Measurements from ENCODE around the gene PHOX2B.

PHOX2B gene

GRCh38 chr4:41748571-41749475 lies at the start of gene PHOX2B:
PHOX2B (minus strand) TSS chr4:41748725; CDS start chr4:41748610, 115 bp downstream.
- no peak for DNase-seq (ENCODE audit: low read depth in 1 of 2, low spot score in 1 of 2)

- no peak for DNase-seq (ENCODE audit: low read depth in 1 of 2, low spot score in 1 of 2)
Observed at GRCh38 chr4:41797260-41797659, 48.7 kb upstream of the PHOX2B start.

GRCh38 chr4:41796545-41797210 lies 48.2 kb upstream of the PHOX2B start:
- no peak for DNase-seq (ENCODE audit: low read depth in 1 of 2, low spot score in 1 of 2)

GRCh38 chr4:41795796-41796385 lies 47.4 kb upstream of the PHOX2B start:
- no peak for DNase-seq (ENCODE audit: low read depth in 1 of 2, low spot score in 1 of 2)

GRCh38 chr4:41792166-41792565 lies 43.6 kb upstream of the PHOX2B start:
- no peak for DNase-seq (ENCODE audit: low read depth in 1 of 2, low spot score in 1 of 2)

GRCh38 chr4:41791557-41791956 lies 43.0 kb upstream of the PHOX2B start:
- DNase-seq (ENCODE audit: low read depth in 1 of 2, low spot score in 1 of 2): no peak

- no peak for DNase-seq (ENCODE audit: low read depth in 1 of 2, low spot score in 1 of 2)
Observed at GRCh38 chr4:41787931-41788330, 39.4 kb upstream of the PHOX2B start.

GRCh38 chr4:41785665-41786064 lies 37.1 kb upstream of the PHOX2B start:
- DNase-seq (ENCODE audit: low read depth in 1 of 2, low spot score in 1 of 2): no peak

- DNase-seq (ENCODE audit: low read depth in 1 of 2, low spot score in 1 of 2): no peak
Observed at GRCh38 chr4:41784191-41784979, 35.9 kb upstream of the PHOX2B start.

- no peak for DNase-seq (ENCODE audit: low read depth in 1 of 2, low spot score in 1 of 2)
Observed at GRCh38 chr4:41776466-41776865, 27.9 kb upstream of the PHOX2B start.

- no peak for DNase-seq (ENCODE audit: low read depth in 1 of 2, low spot score in 1 of 2)
Observed at GRCh38 chr4:41763729-41764128, 15.2 kb upstream of the PHOX2B start.

GRCh38 chr4:41758884-41759283 lies 10.4 kb upstream of the PHOX2B start:
- no peak for DNase-seq (ENCODE audit: low read depth in 1 of 2, low spot score in 1 of 2)

- no peak for DNase-seq (ENCODE audit: low read depth in 1 of 2, low spot score in 1 of 2)
Observed at GRCh38 chr4:41757521-41758156, 9.1 kb upstream of the PHOX2B start.

- no peak for DNase-seq (ENCODE audit: low read depth in 1 of 2, low spot score in 1 of 2)
Observed at GRCh38 chr4:41753942-41754341, 5.4 kb upstream of the PHOX2B start.

GRCh38 chr4:41752081-41752836 lies 3.7 kb upstream of the PHOX2B start:
- DNase-seq (ENCODE audit: low read depth in 1 of 2, low spot score in 1 of 2): no peak

GRCh38 chr4:41751449-41752061 lies 3.0 kb upstream of the PHOX2B start:
- DNase-seq (ENCODE audit: low read depth in 1 of 2, low spot score in 1 of 2): no peak

- no peak for DNase-seq (ENCODE audit: low read depth in 1 of 2, low spot score in 1 of 2)
Observed at GRCh38 chr4:41750626-41751448, 2.3 kb upstream of the PHOX2B start.

GRCh38 chr4:41750121-41750625 lies 1.6 kb upstream of the PHOX2B start:
- DNase-seq (ENCODE audit: low read depth in 1 of 2, low spot score in 1 of 2): no peak

All from activated CD4-positive, alpha-beta T cell treated with anti-CD3 and anti-CD28 coated beads, Interleukin-2, amount 50 U/mL, for 24 hours (primary cell).